ENCODE measurements around the gene LHPP.

LHPP gene

GRCh38 chr10:124500757-124501156 lies 39.1 kb downstream of the LHPP start:
- DNase-seq = no peak

GRCh38 chr10:124504711-124505110 lies 43.1 kb downstream of the LHPP start:
- no peak for DNase-seq

DNA sequence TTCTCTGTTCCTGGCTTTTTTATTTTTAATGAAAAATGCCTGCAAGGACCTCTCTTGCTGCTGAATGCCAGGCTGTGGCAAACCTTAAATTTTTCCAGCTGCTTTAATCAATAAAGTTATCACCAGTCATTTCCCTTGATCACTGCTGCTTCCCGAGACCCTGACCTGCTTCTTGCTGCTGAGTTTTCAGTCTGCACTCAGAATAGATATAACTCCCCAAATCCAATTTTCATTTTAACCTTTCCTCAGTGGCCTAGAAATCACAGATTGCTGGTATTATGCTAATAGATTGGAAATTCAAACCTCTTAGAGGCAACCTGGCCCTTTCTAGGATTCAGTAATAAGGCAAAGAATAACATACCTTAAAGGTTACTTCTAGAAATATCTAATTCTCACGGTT lies 43.7 kb downstream of the LHPP start:
- no peak for DNase-seq

GRCh38 chr10:124508070-124508667 lies 46.5 kb downstream of the LHPP start:
- no peak for DNase-seq

GRCh38 chr10:124508907-124509454 lies 47.4 kb downstream of the LHPP start:
- DNase-seq = no peak

DNA sequence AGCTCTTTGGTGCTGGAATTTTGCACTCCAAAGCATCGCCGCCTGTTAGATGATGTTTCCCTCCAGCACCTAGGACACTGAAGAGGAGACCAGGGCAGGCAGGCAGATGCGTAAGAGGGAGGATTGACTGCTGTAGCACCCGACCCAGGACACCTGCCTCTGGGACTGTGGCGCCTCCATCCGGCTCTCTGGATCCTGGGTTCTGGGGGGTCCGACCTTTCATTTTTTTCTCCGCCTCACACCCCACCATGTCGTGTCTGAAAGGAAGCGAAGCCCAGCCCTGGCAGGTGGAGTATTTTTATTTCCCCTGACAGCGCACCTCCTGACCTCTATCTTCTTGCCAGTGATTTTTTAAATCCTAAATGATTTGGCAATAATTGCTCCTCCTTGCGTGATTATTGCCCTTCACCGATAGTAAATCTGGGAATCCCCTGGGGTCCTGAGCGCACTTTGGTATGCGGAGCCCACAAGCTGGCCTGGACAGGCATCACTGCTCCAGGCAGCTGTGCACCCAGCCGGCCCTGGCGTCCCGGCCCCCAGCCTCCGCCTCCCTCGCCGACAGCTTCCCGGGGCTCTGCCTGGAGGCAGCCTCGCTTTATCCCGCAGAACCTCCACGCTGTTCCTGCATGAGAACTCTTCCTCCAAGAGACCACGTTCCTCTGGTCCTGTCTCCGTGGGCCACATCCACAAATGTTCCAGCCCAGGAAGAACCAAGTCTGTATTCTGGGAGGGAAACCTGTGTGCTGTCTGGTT lies 48.4 kb downstream of the LHPP start:
- no peak for DNase-seq

DNA sequence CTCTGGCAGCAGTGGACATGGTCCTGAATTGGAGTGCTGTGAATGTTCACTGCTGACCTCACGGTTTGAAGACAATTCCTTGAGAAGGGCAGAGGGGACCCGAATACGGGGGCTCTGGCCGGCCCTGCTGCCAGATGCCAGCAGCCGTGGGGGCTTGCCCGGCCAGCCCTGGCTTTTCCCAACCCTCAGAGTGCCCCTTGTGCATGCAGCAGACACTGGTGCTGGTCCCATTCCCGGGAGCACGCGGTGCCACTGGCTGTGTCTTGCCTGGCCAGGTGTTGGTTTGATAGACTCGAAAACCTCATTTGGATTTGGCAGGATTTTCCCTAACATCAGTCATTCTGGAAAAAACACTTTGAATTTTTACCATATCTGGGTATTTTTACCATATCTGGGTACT lies 49.1 kb downstream of the LHPP start:
- no peak for DNase-seq

DNA sequence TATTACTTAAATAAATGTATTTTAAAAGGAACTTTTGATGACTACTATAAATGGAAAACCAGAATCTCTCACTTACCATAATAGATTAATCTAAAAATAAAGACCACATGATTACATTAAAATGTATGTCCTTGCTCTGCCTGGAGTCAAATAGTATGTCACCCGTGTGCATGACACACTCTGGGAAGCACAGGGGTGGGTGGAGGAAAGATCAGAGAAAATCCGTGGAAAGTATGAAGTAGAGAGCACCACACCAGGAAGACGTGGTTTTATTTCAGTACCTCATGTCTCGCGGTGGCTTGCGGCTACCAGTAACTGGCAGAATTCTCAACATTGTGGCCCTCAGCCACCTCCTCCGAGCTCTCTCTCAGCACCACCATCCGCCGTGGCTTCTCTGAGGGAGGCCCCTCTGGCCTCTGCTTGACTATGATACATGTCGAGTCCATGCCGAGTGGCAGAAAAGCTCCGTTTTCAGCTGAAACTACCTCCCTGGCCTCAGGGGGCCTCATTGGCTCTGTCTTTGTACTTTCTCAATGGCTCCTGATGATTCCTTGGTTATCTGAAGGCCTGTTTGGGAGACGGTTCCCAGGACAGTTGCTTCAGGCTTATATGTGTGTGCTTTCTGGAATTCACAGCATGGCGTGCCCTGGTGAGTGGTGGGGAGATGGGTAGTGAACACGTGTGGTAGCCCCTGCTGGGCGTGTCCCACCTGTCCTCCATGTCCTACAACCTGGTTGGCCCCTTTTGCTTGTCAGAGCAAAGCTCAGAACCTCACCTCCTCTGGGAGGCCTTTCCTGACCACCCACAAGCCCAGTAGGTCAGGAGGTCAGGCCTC lies 49.8 kb downstream of the LHPP start:
- no peak for DNase-seq

GRCh38 chr10:124512040-124512428 lies 50.4 kb downstream of the LHPP start:
- DNase-seq = no peak

DNA sequence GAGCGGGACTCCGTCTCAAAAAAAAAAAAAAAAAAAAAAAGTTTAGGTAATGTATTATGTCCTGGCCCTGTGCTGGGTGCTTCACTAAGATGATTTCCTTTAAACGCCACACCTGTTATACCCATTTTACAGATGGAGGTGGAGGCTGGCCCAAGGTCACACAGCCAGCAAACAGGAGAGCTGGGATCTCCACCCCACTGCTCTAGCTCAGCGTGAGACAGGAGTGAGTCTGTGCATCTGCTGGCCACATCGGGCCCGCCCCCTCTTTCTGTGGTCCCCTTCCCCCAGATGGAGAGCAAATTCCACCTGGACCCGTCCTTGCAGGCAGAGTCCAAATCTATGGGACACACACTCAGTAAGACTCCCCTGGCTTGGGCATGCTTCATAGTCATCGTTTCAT lies 51.0 kb downstream of the LHPP start:
- DNase-seq = no peak

- no peak for DNase-seq
Measured at GRCh38 chr10:124515244-124515970, 53.8 kb downstream of the LHPP start.

- DNase-seq = no peak
Measured at GRCh38 chr10:124516181-124516580, 54.6 kb downstream of the LHPP start.

DNA sequence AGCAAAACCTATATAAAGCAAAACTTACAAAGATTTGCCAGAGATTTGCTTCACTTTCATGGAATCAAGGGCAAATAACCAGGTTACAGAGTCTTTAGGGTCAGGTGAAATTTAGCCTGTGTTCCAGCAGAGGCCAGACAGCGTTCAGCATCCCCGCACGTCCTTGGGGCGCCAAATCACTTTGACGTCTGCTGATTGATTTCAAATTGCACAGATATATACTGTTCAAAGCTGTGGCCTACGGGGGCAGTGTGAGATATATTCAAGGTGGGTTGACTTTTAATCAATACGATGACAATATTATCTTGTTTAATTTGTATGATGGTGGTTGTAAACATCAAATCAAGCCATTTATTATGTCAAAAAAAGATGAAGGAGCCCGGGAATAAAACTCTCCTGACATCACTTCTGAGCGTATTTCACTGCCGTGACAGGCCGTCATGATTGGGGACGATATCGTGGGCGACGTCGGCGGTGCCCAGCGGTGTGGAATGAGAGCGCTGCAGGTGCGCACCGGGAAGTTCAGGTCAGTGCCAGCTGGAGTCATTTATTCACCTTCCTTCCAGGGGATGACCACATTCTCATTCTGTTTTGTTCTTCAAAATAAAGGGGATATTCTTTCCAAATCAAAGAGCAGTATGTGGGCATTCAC lies 55.2 kb downstream of the LHPP start:
- DNase-seq = no peak

DNA sequence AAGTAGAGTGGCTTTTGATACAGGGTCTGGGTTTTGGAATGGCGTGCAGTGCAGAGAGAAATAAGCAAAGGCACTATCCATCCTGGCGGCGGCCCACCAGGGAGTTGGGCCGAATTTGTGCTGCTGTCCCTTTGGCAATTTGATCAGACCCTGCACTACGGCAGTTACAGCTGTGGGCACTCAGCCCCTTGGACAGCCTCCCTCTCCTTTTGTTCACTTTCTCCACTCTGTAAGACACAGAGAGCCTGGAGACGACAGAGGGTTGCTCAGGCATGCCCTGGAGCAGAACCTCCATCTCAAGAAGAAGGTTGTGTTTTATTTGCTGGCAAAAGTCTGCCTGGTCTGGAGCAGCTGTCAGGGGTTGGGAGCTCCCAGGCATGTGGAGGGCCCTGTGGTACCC lies 55.8 kb downstream of the LHPP start:
- no peak for DNase-seq

DNA sequence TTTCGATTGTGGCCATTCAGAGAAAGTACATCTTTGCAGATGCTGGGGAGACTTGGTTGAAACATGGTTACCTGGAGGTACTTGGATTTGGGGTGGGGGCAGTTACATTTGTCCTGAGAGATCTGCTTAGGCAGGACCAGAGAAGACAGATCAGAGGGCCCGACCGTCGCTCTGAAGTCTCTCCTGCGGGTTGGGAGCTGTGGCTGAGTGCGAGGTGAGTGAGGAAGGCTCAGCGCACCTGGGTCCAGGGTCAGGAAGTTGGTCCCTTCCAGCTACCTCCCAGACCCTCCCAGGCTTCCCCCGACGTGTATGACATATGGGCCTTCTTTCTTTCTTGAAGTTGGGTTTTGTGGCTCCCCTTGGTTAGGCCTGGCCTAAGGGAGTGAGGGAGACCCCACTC lies 56.3 kb downstream of the LHPP start:
- DNase-seq = no peak

- no peak for DNase-seq
Measured at GRCh38 chr10:124518366-124518765, 56.7 kb downstream of the LHPP start.

- no peak for DNase-seq
Measured at GRCh38 chr10:124520558-124521428, 59.2 kb downstream of the LHPP start.

GRCh38 chr10:124521429-124521871 lies 59.8 kb downstream of the LHPP start:
- no peak for DNase-seq

DNA sequence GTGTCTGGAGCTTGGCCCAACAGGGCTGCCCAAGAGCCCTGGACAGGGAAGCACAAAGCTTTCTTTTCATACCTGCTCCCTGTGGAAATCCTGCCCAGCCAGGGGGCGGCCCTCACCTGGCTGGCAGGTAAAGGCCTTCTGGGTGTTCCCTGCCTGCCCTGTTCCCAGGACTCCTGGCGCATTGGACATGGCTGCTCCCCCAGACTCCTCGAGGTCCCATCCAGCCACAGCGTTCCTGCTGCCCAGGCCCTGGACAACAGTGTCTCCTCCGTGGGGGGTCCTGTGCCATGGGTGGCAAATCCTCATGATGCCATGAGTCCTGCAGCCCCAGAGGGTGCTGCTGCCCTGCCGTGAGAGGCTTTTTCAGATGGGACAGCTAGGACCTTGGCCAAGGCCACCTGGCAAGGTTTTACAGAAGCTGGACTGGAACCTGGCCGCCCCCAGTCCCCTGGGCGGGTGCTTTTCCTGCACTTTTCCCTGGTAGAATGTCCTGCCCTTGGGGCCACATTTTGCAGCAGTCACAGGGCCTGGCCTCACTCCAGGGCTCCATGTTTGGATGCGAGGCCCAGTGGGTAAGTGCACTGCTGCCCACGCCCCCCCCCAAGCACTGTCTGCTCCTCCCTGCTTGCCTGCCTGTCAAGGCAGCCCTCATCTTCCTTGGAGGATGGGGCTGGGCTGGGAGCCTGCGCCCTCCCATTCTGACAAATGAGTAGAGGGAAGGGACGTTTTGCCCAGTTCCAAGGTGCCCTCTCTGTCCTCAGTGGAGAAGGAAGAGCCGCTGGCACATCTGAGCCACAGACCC lies 60.7 kb downstream of the LHPP start:
- DNase-seq = no peak

All from KG1 (cell line).